Sciatic nerve (tissue), 2 donors: ENCODE data around the gene DUXB. TPM values are rescaled to one million over a fixed set of nuclear protein-coding genes. Genes with fewer than 3 reads are reported as not detected.

ENCODE experiments used
- ATAC-seq: fragments of 200-7000 bp; cut with Tn5 transposase; one replicate; pipeline ENCODE4 v1.9.1; 2020; ENCODE audit warnings: mild to moderate bottlenecking, moderate library complexity
- DNase-seq: peaks from one replicate; pipeline ENCODE4 v3.0.0-alpha.2; 2020; ENCODE audit warnings: low spot score
- intact Hi-C: fragments of 100-400 bp; cut with DNase I; formaldehyde crosslinking; loops from one replicate; pipeline ENCODE4 v1.14.2; 2022
- total RNA-seq: library from RNA; stranded (reverse); fragmentation: NEBNext Ultra II Directional; extraction: Animal tissue kit (Norgen Biotek cat#: 25700); gene quantifications from one replicate; pipeline ENCODE4 v1.2.1, GENCODE V29; 2021
- donor health status: DM: no; HTN: no; CAD: no.
- donor health status: DM: no; HTN: no; CAD: no.

DUXB gene
- total RNA-seq, 1 donor from 2014 or later, result not detected

DNA sequence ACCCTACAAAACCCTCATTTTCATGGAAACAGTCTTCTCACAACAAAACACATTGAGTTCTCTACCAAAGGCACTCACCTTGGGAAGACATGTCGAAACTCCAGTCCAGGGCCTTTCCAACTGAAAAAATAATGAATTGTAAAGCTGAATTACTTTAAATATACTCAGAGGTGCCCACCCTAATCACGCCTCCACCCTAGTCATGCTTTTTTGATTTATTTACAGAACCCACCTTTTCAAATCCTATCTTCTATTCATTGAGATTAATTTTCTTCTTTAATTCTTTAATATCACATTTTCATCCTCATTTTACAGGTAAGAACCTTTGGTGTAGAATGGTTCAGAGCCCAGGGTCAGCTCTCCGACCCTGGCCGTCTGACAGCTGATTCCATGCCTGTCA lies 24.4 kb downstream of the DUXB start, which contains the start of gene CPHXL2:
TSS of gene CPHXL2 (minus strand) at position 101 of the 400 bp plus-strand sequence. CDS start at position 91, 10 bp downstream.
- DNase-seq, result no peak
- intact Hi-C loops, result no loop called here
- no peak for ATAC-seq

DNA sequence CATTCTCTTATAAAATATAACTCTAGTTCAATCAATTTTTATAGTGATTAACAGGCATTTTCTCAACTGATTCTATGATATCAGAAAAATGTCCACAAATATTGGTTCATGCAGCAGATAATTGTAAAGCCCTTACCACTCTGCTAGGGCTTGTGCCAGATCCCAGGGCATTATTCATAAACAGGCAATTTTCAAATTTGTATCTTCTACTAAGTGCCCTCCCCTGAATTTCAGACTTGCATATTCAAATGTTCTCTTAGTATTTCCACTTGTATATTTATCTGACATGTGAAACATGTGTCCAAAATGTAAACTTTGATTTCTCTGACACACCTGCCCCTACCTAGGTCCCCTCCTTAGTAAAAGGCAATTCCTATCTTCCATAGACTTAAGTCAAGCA lies 33.8 kb downstream of the DUXB start:
- no peak for ATAC-seq
- intact Hi-C loops, result no loop called here

DNA sequence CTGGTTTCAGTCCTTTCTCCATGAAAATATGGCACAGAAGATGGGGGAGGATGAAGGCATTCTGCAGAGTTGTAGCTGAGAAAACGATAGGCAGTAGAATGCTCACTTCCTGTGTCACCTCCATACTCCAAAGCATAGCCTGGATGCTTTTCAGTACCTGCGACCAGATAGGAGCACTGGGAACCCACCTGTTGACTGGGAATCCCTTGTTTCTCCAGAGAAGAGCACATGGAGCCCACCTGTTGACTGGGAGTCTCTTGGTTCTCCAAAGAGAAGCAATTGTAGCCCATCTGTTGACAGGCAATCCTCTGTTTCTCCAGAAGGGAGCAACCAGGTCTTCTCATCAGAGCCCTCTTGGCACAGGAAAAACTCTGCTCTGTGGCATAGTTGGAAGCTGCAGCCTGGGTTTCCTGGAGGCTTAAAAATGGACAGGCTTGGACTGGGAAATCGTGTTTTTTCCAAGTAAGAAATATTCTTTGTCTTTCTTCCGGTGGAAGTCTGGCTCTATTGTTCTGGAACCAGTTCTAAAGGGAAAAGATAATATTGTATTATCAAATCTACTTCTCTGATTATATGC lies 40.4 kb downstream of the DUXB start:
- intact Hi-C loops, result no loop called here
- ATAC-seq, result no peak
- DNase-seq, result no peak

More for the DNA sequence above, 33.8 kb downstream of the DUXB start:
- no peak for DNase-seq

DNA sequence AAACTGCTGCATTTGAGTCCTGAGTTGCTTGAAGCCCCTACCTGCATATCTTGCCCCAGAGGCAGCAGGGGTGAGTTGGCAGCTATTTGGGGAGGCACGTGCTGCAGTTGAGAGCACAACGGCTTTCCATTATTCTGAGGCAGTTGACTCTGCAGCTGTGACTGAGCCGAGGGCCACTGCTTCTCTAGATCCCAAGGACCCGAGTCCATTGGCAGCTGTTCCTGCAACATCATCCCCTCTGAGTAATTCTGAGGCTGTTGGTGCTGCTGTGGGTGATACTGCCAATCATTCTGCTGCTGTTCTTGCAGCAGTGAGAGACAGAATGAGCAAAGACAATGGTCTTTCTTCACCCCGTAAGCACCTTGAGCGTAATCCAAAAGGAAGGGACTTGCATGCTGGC lies 40.9 kb downstream of the DUXB start:
- intact Hi-C loops, result no loop called here
- no peak for ATAC-seq
- DNase-seq, result no peak

DNA sequence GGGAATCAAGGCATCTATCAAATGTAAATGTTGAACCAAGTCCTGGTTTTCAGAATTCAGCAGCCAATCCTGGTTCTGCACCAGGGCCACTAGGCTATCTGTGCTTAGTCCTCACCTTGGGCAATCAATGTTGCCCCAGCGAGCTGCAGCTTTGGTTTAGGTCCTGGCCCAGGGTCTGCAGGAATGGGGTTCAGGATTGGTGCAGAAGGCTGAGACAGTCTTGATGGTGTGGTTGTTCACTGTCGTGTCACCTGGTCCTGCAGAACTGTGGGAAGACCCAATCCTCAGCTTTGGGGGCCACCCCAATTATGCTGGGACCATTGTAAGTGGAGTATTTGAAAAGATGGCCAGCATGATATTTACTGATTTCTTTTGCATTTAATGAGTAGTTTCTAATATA lies 43.1 kb downstream of the DUXB start:
- no peak for ATAC-seq
- DNase-seq, result no peak
- intact Hi-C loops, result no loop called here

DNA sequence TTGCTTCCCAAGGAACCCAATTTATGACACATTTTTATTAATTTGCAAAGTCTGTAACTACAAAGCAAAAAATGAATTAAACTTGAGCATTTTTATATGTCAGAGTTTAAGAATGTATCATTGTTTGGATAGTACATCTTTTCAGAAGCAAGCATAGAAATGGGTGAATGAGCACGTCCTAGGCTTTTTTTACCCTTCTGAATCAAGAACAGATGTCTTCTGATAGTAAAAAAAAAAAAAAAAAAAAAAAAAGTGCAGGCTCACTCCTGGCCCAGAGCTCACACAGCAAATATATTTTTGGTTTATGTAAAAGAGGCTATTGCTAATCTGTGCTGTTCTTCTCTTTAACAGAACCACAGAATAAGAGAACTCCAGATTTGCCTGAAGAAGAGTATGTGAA lies 47.3 kb downstream of the DUXB start:
- ATAC-seq, result no peak
- intact Hi-C loops, result no loop called here
- DNase-seq, result no peak

DNA sequence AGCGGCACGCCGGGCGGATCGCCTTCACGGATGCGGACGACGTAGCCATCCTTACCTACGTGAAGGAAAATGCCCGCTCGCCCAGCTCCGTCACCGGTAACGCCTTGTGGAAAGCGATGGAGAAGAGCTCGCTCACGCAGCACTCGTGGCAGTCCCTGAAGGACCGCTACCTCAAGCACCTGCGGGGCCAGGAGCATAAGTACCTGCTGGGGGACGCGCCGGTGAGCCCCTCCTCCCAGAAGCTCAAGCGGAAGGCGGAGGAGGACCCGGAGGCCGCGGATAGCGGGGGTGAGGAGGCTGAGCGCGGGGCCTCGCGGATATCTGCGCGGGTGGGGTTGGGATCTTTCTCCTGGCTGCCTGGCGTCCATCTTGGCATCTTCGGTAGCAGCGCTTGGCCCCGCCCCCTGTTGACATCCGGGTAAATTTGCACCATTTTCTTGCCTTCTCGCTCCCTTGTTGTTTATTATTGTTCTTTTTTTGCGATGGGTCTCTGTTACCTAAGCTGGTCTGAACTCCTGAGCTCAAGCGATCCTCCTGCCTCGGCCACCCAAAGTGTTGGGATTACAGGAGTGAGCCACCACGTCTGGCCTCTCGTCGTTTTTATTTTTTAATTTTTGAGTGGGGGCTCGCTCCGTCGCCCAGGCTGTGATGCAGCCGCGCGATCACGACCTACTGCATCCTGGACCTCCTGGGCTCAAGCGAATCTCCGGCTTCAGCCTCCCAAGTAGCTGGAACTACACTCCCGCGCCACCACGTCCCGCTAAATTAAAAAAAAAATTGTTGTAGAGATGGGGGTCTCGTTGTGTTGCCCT lies 52.8 kb downstream of the DUXB start:
- DNase-seq (peak; percentile 91), ATAC-seq (peak; percentile 70)
- intact Hi-C loops, result no loop called here

DNA sequence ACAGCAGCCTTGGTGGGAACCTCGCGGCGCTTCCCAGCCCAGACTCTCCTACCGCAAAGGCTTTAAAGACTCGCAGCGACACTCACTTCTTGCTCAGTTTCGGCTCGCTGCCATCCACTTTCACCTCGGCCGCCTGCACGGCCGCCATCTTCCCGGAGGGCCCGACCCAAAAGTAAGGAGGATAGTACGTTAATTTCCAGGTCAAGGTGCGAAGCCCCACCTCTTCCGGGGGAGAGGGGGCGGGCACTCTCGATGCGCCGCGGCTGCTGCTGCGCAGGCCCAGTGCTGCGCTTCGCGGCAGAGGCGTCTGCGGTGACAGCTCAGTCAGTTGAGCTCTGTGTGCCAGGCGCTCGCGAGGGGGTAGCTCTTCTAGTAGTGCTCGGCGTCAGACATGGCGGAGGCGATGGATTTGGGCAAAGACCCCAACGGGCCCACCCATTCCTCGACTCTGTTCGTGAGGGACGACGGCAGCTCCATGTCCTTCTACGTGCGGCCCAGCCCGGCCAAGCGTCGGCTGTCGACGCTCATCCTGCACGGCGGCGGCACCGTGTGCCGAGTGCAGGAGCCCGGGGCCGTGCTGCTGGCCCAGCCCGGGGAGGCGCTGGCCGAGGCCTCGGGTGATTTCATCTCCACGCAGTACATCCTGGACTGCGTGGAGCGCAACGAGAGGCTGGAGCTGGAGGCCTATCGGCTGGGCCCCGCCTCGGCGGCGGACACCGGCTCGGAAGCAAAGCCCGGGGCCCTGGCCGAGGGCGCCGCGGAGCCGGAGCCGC lies 53.6 kb downstream of the DUXB start, which contains the start of the genes KARS1 and TERF2IP:
TSS of gene KARS1 (minus strand) at position 174 of the 773 bp plus-strand sequence. CDS start at position 148, 26 bp downstream.
TSS of gene TERF2IP (plus strand) at position 282 of the 773 bp plus-strand sequence. CDS start at position 392, 110 bp downstream.
- intact Hi-C loops, result no loop called here
- DNase-seq (peak; percentile 95), ATAC-seq (peak; percentile 99)

DNA sequence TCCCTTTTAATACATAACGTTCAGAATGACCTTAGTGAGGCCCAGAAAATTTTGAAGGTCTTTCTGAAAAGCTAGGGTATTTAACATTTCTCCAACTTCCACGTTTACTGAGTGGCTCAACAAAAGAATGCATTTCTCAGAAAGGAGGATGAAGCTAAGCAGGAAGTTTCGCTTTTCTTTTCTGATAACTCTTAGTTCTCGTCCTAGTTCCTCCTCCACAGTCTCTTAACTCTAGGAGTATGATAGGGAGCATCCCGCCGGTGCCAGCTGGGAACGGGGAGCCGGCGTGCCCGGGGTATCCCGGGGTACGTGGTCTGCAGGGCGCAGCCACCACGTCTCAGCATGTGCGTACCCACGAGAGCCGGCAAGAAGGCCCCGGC lies 54.2 kb downstream of the DUXB start:
- intact Hi-C loops, result no loop called here
- ATAC-seq (peak; percentile 59), DNase-seq (no peak)

DNA sequence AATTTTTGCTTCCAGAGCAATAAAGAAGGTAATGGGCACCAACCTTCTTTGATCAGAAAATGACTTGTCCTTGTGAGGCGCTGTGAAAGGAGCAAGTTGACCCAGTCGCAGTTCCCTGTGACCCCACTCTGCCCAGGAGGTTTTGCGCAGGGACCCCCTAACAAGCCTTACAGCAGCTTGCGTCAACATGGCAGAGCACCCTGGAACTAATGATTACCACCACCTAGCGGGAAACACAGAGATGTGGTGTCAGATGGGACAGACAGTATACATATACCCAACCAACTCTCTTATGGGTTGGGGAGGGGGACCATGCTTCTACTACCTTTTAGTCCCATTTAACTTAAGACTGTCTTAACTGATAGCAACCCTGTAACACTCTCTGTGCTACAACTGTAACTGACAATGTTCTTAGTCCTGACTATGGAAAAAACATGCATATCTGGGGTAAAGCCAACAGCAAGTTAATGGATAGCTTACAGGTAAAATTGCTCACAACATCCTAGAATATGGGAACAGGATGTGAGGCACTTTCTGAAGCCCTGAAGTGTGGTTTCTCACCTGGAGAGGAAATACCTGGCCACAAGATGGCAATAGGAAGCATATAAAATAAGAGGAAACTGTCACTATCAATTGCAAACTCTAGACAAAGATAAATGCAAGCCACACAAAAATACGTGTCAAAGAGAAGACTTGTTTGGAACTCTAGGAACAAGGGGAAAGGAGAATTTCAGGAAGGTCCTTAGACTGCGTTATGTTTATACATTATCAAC lies 56.8 kb downstream of the DUXB start:
- ATAC-seq (no peak), DNase-seq (no peak)
- intact Hi-C loops, result no loop called here

Other genes starting within 250 kb of the DUXB start
- 29.8 TPM for gene TMEM170A, start 236.8 kb downstream of the DUXB start, total RNA-seq
- gene CHST6, start 206.0 kb downstream of the DUXB start, total RNA-seq, result 0.58 TPM
- 0.27 TPM for gene CHST5, start 165.4 kb downstream of the DUXB start, total RNA-seq
- 13.7 TPM for gene TMEM231, start 145.2 kb downstream of the DUXB start, total RNA-seq
- gene GABARAPL2, start 135.1 kb downstream of the DUXB start, total RNA-seq, result 143 TPM
- gene ADAT1, start 78.2 kb downstream of the DUXB start, total RNA-seq, result 35.5 TPM
- gene KARS1, start 53.8 kb downstream of the DUXB start, total RNA-seq, result 61.1 TPM
- gene TERF2IP, start 53.7 kb downstream of the DUXB start, total RNA-seq, result 79.2 TPM
- gene CPHXL2, start 24.5 kb downstream of the DUXB start, total RNA-seq, result not detected
- not detected for gene CPHXL, start 25.0 kb upstream of the DUXB start, total RNA-seq